Neural cell (in vitro differentiated cells): ENCODE data around the gene ADAP1.

Source experiments
- EP300 ChIP-seq: fragments of 450-650 bp; conservative IDR thresholded peaks from 2 replicates; pipeline ENCODE4 v1.6.1; 2014; ENCODE audit warnings: antibody characterized with exemption, mild to moderate bottlenecking, moderate library complexity; ENCODE audit not compliant: poor library complexity, severe bottlenecking
- EZH2 ChIP-seq: fragments of 200-600, 300-800 bp; shearing (Covaris generic), sonication (generic); IDR thresholded peaks from 2 replicates; pipeline ENCODE4 v1.6.1; 2014; ENCODE audit warnings: antibody characterized with exemption, low read length, borderline replicate concordance, mild to moderate bottlenecking; ENCODE audit not compliant: insufficient read depth, poor library complexity, severe bottlenecking
- MXI1 ChIP-seq: fragments of 450-650 bp; conservative IDR thresholded peaks from 2 replicates; pipeline ENCODE4 v1.6.1; 2014; ENCODE audit warnings: antibody characterized with exemption, mild to moderate bottlenecking; ENCODE audit not compliant: poor library complexity, severe bottlenecking
- POLR2AphosphoS5 ChIP-seq: IDR thresholded peaks from 2 replicates; pipeline ENCODE4 v1.6.1; 2012
- RAD21 ChIP-seq: fragments of 450-650 bp; conservative IDR thresholded peaks from 2 replicates; pipeline ENCODE4 v1.6.1; 2014; ENCODE audit warnings: antibody characterized with exemption, mild to moderate bottlenecking, moderate library complexity
- SMC3 ChIP-seq: fragments of 450-650 bp; conservative IDR thresholded peaks from 2 replicates; pipeline ENCODE4 v1.6.1; 2014; ENCODE audit warnings: antibody characterized with exemption, mild to moderate bottlenecking, moderate library complexity; ENCODE audit not compliant: poor library complexity
- TF ChIP-seq, protein P1 (sequence below): fragments of 450-650 bp; IDR thresholded peaks from 2 replicates; pipeline ENCODE4 v1.5.1; 2014; ENCODE audit warnings: antibody characterized with exemption, mild to moderate bottlenecking, moderate library complexity; ENCODE audit not compliant: poor library complexity, severe bottlenecking
- TF ChIP-seq, protein P2 (sequence below): IDR thresholded peaks from 2 replicates; pipeline ENCODE4 v1.6.1; 2012; ENCODE audit warnings: borderline replicate concordance

DNA sequence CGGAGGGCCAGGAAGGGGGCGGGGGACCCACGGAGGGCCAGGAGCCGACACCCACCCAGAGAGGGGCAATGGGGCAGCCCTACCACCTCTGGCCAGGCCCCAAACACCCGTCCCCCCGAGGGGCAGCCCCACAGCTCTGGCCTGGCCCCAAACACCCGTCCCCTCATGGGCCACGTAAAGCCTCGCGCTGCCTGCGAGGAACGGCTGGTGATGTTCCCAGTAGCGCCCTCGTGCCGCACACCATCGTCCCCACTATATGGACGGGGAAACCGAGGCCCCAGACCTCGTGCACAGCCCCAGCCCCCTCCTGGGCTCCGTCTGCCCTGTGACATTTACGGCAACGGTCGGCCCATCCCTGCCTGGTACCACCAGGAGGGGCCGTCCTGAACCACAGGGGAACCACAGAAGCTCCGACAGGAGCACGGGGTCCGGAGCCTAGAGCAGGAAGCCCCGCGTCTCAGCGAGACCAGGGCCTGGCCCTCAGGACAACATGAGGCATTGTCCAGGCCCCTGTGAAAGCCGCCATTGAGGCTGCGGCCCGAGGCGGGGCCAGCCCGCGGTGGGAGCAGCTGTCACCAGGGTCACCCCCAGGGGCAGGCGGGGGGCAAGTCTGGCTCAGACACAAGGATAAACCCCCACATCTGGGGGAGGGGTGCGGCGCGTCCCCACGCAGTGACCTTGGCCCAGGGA lies 42.5 kb downstream of the ADAP1 start:
- TF ChIP-seq, protein P1, sequence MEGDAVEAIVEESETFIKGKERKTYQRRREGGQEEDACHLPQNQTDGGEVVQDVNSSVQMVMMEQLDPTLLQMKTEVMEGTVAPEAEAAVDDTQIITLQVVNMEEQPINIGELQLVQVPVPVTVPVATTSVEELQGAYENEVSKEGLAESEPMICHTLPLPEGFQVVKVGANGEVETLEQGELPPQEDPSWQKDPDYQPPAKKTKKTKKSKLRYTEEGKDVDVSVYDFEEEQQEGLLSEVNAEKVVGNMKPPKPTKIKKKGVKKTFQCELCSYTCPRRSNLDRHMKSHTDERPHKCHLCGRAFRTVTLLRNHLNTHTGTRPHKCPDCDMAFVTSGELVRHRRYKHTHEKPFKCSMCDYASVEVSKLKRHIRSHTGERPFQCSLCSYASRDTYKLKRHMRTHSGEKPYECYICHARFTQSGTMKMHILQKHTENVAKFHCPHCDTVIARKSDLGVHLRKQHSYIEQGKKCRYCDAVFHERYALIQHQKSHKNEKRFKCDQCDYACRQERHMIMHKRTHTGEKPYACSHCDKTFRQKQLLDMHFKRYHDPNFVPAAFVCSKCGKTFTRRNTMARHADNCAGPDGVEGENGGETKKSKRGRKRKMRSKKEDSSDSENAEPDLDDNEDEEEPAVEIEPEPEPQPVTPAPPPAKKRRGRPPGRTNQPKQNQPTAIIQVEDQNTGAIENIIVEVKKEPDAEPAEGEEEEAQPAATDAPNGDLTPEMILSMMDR = no peak
- no peak for TF ChIP-seq EZH2
- TF ChIP-seq, protein P2, sequence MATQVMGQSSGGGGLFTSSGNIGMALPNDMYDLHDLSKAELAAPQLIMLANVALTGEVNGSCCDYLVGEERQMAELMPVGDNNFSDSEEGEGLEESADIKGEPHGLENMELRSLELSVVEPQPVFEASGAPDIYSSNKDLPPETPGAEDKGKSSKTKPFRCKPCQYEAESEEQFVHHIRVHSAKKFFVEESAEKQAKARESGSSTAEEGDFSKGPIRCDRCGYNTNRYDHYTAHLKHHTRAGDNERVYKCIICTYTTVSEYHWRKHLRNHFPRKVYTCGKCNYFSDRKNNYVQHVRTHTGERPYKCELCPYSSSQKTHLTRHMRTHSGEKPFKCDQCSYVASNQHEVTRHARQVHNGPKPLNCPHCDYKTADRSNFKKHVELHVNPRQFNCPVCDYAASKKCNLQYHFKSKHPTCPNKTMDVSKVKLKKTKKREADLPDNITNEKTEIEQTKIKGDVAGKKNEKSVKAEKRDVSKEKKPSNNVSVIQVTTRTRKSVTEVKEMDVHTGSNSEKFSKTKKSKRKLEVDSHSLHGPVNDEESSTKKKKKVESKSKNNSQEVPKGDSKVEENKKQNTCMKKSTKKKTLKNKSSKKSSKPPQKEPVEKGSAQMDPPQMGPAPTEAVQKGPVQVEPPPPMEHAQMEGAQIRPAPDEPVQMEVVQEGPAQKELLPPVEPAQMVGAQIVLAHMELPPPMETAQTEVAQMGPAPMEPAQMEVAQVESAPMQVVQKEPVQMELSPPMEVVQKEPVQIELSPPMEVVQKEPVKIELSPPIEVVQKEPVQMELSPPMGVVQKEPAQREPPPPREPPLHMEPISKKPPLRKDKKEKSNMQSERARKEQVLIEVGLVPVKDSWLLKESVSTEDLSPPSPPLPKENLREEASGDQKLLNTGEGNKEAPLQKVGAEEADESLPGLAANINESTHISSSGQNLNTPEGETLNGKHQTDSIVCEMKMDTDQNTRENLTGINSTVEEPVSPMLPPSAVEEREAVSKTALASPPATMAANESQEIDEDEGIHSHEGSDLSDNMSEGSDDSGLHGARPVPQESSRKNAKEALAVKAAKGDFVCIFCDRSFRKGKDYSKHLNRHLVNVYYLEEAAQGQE = no peak
- TF ChIP-seq MXI1 = no peak
- TF ChIP-seq POLR2AphosphoS5 = no peak
- TF ChIP-seq EP300 = no peak
- TF ChIP-seq RAD21 = no peak
- TF ChIP-seq SMC3 = no peak
